WTC11 (cell line): ENCODE data around the gene COL5A2.

ENCODE experiments used
- CREB1 ChIP-seq: sonication (generic); formaldehyde crosslinking; IDR thresholded peaks from 2 replicates; pipeline ENCODE4 v1.8.0; 2023; ENCODE audit warnings: mild to moderate bottlenecking, missing genetic modification reagents
- ELF4 ChIP-seq: sonication (generic); formaldehyde crosslinking; IDR thresholded peaks from 2 replicates; pipeline ENCODE4 v1.8.1; 2022; ENCODE audit warnings: low read depth, mild to moderate bottlenecking, moderate library complexity, missing genetic modification reagents
- FOXP1 ChIP-seq: sonication (generic); formaldehyde crosslinking; IDR thresholded peaks from 2 replicates; pipeline ENCODE4 v1.8.0; 2022; ENCODE audit warnings: missing genetic modification reagents, mild to moderate bottlenecking, moderate library complexity, borderline replicate concordance
- OVOL2 ChIP-seq: fragments of 250-450 bp; sonication (Bioruptor Pico); IDR thresholded peaks from 2 replicates; pipeline ENCODE4 v1.9.0; 2021; ENCODE audit warnings: mild to moderate bottlenecking, borderline replicate concordance
- TEAD1 ChIP-seq: sonication (generic); formaldehyde crosslinking; IDR thresholded peaks from 2 replicates; pipeline ENCODE4 v1.8.0; 2022; ENCODE audit warnings: mild to moderate bottlenecking, missing genetic modification reagents
- TF ChIP-seq, protein P1 (sequence below): fragments of 200-600 bp; IDR thresholded peaks from 2 replicates; pipeline ENCODE4 v1.8.0; 2022; ENCODE audit warnings: antibody characterized with exemption
- TF ChIP-seq, protein P2 (sequence below): sonication (generic); formaldehyde crosslinking; IDR thresholded peaks from 2 replicates; pipeline ENCODE4 v1.8.1; 2022; ENCODE audit warnings: mild to moderate bottlenecking, missing genetic modification reagents, moderate library complexity, borderline replicate concordance
- TF ChIP-seq, protein P3 (sequence below): sonication (generic); formaldehyde crosslinking; IDR thresholded peaks from 2 replicates; pipeline ENCODE4 v1.8.1; 2022; ENCODE audit warnings: mild to moderate bottlenecking, moderate library complexity, missing genetic modification reagents
- TF ChIP-seq, protein P4 (sequence below): sonication (generic); formaldehyde crosslinking; IDR thresholded peaks from 2 replicates; pipeline ENCODE4 v1.8.0; 2022; ENCODE audit warnings: missing genetic modification reagents
- TF ChIP-seq, protein P5 (sequence below): fragments of 250-450 bp; sonication (Bioruptor Pico); IDR thresholded peaks from 2 replicates; pipeline ENCODE4 v1.8.0; 2021; ENCODE audit warnings: mild to moderate bottlenecking
- TF ChIP-seq, protein P6 (sequence below): sonication (generic); formaldehyde crosslinking; IDR thresholded peaks from 2 replicates; pipeline ENCODE4 v1.8.0; 2022; ENCODE audit warnings: mild to moderate bottlenecking, missing genetic modification reagents
- TF ChIP-seq, protein P7 (sequence below): sonication (generic); formaldehyde crosslinking; conservative IDR thresholded peaks from 2 replicates; pipeline ENCODE4 v1.8.1; 2023; ENCODE audit warnings: mild to moderate bottlenecking, low read depth, missing genetic modification reagents, moderate library complexity

DNA sequence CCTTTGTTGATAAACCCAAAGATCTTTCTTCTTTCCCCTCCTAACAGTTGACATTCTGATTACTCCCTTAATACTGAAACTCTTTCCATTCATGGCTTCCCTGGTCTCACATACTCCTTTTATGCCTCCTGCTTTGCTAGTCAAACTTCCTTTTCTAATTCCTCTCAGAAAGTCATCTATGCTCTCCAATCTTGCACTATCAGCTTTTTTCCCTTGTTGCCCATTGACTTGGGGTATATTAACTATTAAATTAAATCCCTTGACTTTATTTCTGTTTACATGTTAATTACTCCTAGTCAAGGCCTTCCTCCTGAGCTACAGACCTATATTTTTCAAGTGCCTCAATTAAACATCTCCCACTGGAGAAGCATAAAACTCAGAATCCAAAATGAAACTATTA is 3.6 kb upstream of the COL5A2 start:
- TF ChIP-seq, protein P1, sequence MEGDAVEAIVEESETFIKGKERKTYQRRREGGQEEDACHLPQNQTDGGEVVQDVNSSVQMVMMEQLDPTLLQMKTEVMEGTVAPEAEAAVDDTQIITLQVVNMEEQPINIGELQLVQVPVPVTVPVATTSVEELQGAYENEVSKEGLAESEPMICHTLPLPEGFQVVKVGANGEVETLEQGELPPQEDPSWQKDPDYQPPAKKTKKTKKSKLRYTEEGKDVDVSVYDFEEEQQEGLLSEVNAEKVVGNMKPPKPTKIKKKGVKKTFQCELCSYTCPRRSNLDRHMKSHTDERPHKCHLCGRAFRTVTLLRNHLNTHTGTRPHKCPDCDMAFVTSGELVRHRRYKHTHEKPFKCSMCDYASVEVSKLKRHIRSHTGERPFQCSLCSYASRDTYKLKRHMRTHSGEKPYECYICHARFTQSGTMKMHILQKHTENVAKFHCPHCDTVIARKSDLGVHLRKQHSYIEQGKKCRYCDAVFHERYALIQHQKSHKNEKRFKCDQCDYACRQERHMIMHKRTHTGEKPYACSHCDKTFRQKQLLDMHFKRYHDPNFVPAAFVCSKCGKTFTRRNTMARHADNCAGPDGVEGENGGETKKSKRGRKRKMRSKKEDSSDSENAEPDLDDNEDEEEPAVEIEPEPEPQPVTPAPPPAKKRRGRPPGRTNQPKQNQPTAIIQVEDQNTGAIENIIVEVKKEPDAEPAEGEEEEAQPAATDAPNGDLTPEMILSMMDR: no peak
- TF ChIP-seq, protein P2, sequence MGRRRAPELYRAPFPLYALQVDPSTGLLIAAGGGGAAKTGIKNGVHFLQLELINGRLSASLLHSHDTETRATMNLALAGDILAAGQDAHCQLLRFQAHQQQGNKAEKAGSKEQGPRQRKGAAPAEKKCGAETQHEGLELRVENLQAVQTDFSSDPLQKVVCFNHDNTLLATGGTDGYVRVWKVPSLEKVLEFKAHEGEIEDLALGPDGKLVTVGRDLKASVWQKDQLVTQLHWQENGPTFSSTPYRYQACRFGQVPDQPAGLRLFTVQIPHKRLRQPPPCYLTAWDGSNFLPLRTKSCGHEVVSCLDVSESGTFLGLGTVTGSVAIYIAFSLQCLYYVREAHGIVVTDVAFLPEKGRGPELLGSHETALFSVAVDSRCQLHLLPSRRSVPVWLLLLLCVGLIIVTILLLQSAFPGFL (CRISPR knock-in tag): no peak
- TF ChIP-seq, protein P3, sequence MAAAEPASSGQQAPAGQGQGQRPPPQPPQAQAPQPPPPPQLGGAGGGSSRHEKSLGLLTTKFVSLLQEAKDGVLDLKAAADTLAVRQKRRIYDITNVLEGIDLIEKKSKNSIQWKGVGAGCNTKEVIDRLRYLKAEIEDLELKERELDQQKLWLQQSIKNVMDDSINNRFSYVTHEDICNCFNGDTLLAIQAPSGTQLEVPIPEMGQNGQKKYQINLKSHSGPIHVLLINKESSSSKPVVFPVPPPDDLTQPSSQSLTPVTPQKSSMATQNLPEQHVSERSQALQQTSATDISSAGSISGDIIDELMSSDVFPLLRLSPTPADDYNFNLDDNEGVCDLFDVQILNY (CRISPR knock-in tag): no peak
- TF ChIP-seq TEAD1 (no peak), OVOL2 (CRISPR knock-in tag) (no peak), ELF4 (CRISPR knock-in tag) (no peak), FOXP1 (CRISPR knock-in tag) (no peak), CREB1 (CRISPR knock-in tag) (no peak)
- TF ChIP-seq, protein P4, sequence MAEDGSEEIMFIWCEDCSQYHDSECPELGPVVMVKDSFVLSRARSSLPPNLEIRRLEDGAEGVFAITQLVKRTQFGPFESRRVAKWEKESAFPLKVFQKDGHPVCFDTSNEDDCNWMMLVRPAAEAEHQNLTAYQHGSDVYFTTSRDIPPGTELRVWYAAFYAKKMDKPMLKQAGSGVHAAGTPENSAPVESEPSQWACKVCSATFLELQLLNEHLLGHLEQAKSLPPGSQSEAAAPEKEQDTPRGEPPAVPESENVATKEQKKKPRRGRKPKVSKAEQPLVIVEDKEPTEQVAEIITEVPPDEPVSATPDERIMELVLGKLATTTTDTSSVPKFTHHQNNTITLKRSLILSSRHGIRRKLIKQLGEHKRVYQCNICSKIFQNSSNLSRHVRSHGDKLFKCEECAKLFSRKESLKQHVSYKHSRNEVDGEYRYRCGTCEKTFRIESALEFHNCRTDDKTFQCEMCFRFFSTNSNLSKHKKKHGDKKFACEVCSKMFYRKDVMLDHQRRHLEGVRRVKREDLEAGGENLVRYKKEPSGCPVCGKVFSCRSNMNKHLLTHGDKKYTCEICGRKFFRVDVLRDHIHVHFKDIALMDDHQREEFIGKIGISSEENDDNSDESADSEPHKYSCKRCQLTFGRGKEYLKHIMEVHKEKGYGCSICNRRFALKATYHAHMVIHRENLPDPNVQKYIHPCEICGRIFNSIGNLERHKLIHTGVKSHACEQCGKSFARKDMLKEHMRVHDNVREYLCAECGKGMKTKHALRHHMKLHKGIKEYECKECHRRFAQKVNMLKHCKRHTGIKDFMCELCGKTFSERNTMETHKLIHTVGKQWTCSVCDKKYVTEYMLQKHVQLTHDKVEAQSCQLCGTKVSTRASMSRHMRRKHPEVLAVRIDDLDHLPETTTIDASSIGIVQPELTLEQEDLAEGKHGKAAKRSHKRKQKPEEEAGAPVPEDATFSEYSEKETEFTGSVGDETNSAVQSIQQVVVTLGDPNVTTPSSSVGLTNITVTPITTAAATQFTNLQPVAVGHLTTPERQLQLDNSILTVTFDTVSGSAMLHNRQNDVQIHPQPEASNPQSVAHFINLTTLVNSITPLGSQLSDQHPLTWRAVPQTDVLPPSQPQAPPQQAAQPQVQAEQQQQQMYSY (CRISPR knock-in tag): no peak
- TF ChIP-seq, protein P5, sequence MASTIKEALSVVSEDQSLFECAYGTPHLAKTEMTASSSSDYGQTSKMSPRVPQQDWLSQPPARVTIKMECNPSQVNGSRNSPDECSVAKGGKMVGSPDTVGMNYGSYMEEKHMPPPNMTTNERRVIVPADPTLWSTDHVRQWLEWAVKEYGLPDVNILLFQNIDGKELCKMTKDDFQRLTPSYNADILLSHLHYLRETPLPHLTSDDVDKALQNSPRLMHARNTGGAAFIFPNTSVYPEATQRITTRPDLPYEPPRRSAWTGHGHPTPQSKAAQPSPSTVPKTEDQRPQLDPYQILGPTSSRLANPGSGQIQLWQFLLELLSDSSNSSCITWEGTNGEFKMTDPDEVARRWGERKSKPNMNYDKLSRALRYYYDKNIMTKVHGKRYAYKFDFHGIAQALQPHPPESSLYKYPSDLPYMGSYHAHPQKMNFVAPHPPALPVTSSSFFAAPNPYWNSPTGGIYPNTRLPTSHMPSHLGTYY (CRISPR knock-in tag): no peak
- TF ChIP-seq, protein P6, sequence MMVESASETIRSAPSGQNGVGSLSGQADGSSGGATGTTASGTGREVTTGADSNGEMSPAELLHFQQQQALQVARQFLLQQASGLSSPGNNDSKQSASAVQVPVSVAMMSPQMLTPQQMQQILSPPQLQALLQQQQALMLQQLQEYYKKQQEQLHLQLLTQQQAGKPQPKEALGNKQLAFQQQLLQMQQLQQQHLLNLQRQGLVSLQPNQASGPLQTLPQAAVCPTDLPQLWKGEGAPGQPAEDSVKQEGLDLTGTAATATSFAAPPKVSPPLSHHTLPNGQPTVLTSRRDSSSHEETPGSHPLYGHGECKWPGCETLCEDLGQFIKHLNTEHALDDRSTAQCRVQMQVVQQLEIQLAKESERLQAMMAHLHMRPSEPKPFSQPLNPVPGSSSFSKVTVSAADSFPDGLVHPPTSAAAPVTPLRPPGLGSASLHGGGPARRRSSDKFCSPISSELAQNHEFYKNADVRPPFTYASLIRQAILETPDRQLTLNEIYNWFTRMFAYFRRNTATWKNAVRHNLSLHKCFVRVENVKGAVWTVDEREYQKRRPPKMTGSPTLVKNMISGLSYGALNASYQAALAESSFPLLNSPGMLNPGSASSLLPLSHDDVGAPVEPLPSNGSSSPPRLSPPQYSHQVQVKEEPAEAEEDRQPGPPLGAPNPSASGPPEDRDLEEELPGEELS: no peak
- TF ChIP-seq, protein P7, sequence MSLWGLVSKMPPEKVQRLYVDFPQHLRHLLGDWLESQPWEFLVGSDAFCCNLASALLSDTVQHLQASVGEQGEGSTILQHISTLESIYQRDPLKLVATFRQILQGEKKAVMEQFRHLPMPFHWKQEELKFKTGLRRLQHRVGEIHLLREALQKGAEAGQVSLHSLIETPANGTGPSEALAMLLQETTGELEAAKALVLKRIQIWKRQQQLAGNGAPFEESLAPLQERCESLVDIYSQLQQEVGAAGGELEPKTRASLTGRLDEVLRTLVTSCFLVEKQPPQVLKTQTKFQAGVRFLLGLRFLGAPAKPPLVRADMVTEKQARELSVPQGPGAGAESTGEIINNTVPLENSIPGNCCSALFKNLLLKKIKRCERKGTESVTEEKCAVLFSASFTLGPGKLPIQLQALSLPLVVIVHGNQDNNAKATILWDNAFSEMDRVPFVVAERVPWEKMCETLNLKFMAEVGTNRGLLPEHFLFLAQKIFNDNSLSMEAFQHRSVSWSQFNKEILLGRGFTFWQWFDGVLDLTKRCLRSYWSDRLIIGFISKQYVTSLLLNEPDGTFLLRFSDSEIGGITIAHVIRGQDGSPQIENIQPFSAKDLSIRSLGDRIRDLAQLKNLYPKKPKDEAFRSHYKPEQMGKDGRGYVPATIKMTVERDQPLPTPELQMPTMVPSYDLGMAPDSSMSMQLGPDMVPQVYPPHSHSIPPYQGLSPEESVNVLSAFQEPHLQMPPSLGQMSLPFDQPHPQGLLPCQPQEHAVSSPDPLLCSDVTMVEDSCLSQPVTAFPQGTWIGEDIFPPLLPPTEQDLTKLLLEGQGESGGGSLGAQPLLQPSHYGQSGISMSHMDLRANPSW (CRISPR knock-in tag): no peak
